Thyroid gland (tissue), 4 donors: Measurements from ENCODE around the gene SMIM1.

Source experiments
- CTCF ChIP-seq, 6 experiments: fragments of 200-600 bp in 3 of 6; fragments of 450-650 bp in 3 of 6; sonication (generic) in 3 of 6; IDR thresholded peaks; one replicate each; pipeline ENCODE4 v1.5.1; 2016 to 2019; ENCODE audit warnings: antibody characterized with exemption in 6 of 6, mild to moderate bottlenecking in 2 of 6, inconsistent platforms in 1 of 6, moderate library complexity in 1 of 6
- POLR2A ChIP-seq, 2 donors: fragments of 450-650 bp; IDR thresholded peaks; one replicate each; pipeline ENCODE4 v1.6.1; 2017; ENCODE audit warnings: antibody characterized with exemption in 2 of 2, mild to moderate bottlenecking in 2 of 2, moderate library complexity in 1 of 2

- TF ChIP-seq CTCF (IDR thresholded peaks at IDR 0.05) (no peak), POLR2A (IDR thresholded peaks at IDR 0.05) (peak in 1 of 2 donors; percentile 57)
These were observed 25.6 kb upstream of the SMIM1 start for GRCh38 chr1:3746830-3747521.
